Neural cell (in vitro differentiated cells): ENCODE results near the gene TNFSF9. TPM values are rescaled to one million over a fixed set of nuclear protein-coding genes. Genes with fewer than 3 reads are reported as not detected.

Experiments
- H2AFZ ChIP-seq: fragments of 200-600, 300-800 bp; sonication (generic), shearing (Covaris generic); 2 replicates; pipeline ENCODE4 v1.6.0; 2014; ENCODE audit warnings: low read depth, mild to moderate bottlenecking, antibody characterized with exemption, low read length, moderate library complexity
- H3F3A ChIP-seq: fragments of 200-600 bp; shearing (Covaris generic); 2 replicates; pipeline ENCODE4 v1.6.1; 2016; ENCODE audit warnings: mild to moderate bottlenecking, moderate library complexity, mixed read lengths, antibody characterized with exemption, low read length; ENCODE audit not compliant: insufficient read depth, poor library complexity, severe bottlenecking
- H3K27ac ChIP-seq: fragments of 200-600, 300-800 bp; sonication (generic), shearing (Covaris generic); 2 replicates; pipeline ENCODE4 v1.5.1; 2014; ENCODE audit warnings: mild to moderate bottlenecking, low read length, moderate library complexity
- H3K27me3 ChIP-seq: fragments of 300-800, 200-600 bp; sonication (generic), shearing (Covaris generic); 2 replicates; pipeline ENCODE4 v1.6.0; 2014; ENCODE audit warnings: mild to moderate bottlenecking, low read depth, low read length, moderate library complexity; ENCODE audit not compliant: insufficient read depth
- H3K36me3 ChIP-seq: fragments of 300-800, 200-600 bp; sonication (generic), shearing (Covaris generic); 2 replicates; pipeline ENCODE4 v1.5.1; 2014; ENCODE audit warnings: mild to moderate bottlenecking, antibody characterized with exemption, low read length, moderate library complexity; ENCODE audit not compliant: insufficient read depth
- H3K4me2 ChIP-seq: fragments of 300-800, 200-600 bp; sonication (generic), shearing (Covaris generic); 2 replicates; pipeline ENCODE4 v1.6.0; 2014; ENCODE audit warnings: mild to moderate bottlenecking, low read length
- H3K4me3 ChIP-seq: fragments of 300-800, 200-600 bp; sonication (generic), shearing (Covaris generic); 2 replicates; pipeline ENCODE4 v1.5.1; 2014; ENCODE audit warnings: mild to moderate bottlenecking, low read length, moderate library complexity
- H3K79me2 ChIP-seq: fragments of 200-600 bp; shearing (Covaris generic); replicated peaks from 2 replicates; pipeline ENCODE4 v1.6.0; 2014; ENCODE audit warnings: mild to moderate bottlenecking, low read length, moderate library complexity; ENCODE audit not compliant: insufficient read depth
- H3K9ac ChIP-seq: fragments of 300-800, 200-600 bp; sonication (generic), shearing (Covaris generic); 2 replicates; pipeline ENCODE4 v1.6.1; 2016; ENCODE audit warnings: mild to moderate bottlenecking, low read length, mixed read lengths
- H3K9me2 ChIP-seq: fragments of 200-600 bp; shearing (Covaris generic); 2 replicates; pipeline ENCODE4 v1.6.1; 2016; ENCODE audit warnings: mild to moderate bottlenecking, low read length, mixed read lengths; ENCODE audit not compliant: insufficient read depth
- H3K9me3 ChIP-seq: fragments of 200-600, 300-800 bp; sonication (generic), shearing (Covaris generic); 2 replicates; pipeline ENCODE4 v1.6.1; 2016; ENCODE audit warnings: mild to moderate bottlenecking, mixed run types, low read length, moderate library complexity, mixed read lengths
- H4K20me1 ChIP-seq: fragments of 200-600 bp; shearing (Covaris generic); 2 replicates; pipeline ENCODE4 v1.6.1; 2016; ENCODE audit warnings: mild to moderate bottlenecking, mixed run types; ENCODE audit not compliant: insufficient read depth
- CTCF ChIP-seq: fragments of 450-650 bp; IDR thresholded peaks from 2 replicates; pipeline ENCODE4 v1.5.1; 2014; ENCODE audit warnings: antibody characterized with exemption, mild to moderate bottlenecking, moderate library complexity; ENCODE audit not compliant: poor library complexity, severe bottlenecking
- EP300 ChIP-seq: fragments of 450-650 bp; conservative IDR thresholded peaks from 2 replicates; pipeline ENCODE4 v1.6.1; 2014; ENCODE audit warnings: antibody characterized with exemption, mild to moderate bottlenecking, moderate library complexity; ENCODE audit not compliant: poor library complexity, severe bottlenecking
- EZH2 ChIP-seq: fragments of 200-600, 300-800 bp; shearing (Covaris generic), sonication (generic); IDR thresholded peaks from 2 replicates; pipeline ENCODE4 v1.6.1; 2014; ENCODE audit warnings: antibody characterized with exemption, low read length, borderline replicate concordance, mild to moderate bottlenecking; ENCODE audit not compliant: insufficient read depth, poor library complexity, severe bottlenecking
- MXI1 ChIP-seq: fragments of 450-650 bp; conservative IDR thresholded peaks from 2 replicates; pipeline ENCODE4 v1.6.1; 2014; ENCODE audit warnings: antibody characterized with exemption, mild to moderate bottlenecking; ENCODE audit not compliant: poor library complexity, severe bottlenecking
- POLR2AphosphoS5 ChIP-seq: IDR thresholded peaks from 2 replicates; pipeline ENCODE4 v1.6.1; 2012
- RAD21 ChIP-seq: fragments of 450-650 bp; conservative IDR thresholded peaks from 2 replicates; pipeline ENCODE4 v1.6.1; 2014; ENCODE audit warnings: antibody characterized with exemption, mild to moderate bottlenecking, moderate library complexity
- SMC3 ChIP-seq: fragments of 450-650 bp; conservative IDR thresholded peaks from 2 replicates; pipeline ENCODE4 v1.6.1; 2014; ENCODE audit warnings: antibody characterized with exemption, mild to moderate bottlenecking, moderate library complexity; ENCODE audit not compliant: poor library complexity
- TAF1 ChIP-seq: IDR thresholded peaks from 2 replicates; pipeline ENCODE4 v1.6.1; 2012; ENCODE audit warnings: low read depth
- polyA plus RNA-seq: library from polyadenylated mRNA; depleted of rRNA; stranded (reverse); fragments of >200 nt; gene quantifications from 2 replicates; pipeline ENCODE4 v1.2.3, GENCODE V29; 2014
- TF ChIP-seq, protein P1 (sequence below): IDR thresholded peaks from 2 replicates; pipeline ENCODE4 v1.6.1; 2012; ENCODE audit warnings: borderline replicate concordance

Gene TNFSF9
- polyA plus RNA-seq, 1 donor from 2014 or later = 1.3 TPM

- TF ChIP-seq POLR2AphosphoS5 (no peak), MXI1 (no peak), EZH2 (no peak), TAF1 (no peak), SMC3 (no peak), RAD21 (no peak), EP300 (no peak), CTCF (no peak)
- TF ChIP-seq, protein P1, sequence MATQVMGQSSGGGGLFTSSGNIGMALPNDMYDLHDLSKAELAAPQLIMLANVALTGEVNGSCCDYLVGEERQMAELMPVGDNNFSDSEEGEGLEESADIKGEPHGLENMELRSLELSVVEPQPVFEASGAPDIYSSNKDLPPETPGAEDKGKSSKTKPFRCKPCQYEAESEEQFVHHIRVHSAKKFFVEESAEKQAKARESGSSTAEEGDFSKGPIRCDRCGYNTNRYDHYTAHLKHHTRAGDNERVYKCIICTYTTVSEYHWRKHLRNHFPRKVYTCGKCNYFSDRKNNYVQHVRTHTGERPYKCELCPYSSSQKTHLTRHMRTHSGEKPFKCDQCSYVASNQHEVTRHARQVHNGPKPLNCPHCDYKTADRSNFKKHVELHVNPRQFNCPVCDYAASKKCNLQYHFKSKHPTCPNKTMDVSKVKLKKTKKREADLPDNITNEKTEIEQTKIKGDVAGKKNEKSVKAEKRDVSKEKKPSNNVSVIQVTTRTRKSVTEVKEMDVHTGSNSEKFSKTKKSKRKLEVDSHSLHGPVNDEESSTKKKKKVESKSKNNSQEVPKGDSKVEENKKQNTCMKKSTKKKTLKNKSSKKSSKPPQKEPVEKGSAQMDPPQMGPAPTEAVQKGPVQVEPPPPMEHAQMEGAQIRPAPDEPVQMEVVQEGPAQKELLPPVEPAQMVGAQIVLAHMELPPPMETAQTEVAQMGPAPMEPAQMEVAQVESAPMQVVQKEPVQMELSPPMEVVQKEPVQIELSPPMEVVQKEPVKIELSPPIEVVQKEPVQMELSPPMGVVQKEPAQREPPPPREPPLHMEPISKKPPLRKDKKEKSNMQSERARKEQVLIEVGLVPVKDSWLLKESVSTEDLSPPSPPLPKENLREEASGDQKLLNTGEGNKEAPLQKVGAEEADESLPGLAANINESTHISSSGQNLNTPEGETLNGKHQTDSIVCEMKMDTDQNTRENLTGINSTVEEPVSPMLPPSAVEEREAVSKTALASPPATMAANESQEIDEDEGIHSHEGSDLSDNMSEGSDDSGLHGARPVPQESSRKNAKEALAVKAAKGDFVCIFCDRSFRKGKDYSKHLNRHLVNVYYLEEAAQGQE = no peak
- H3K79me2 ChIP-seq = no peaks in the 10 kb centered on the region
Measured at GRCh38 chr19:6570764-6571163, 39.9 kb downstream of the TNFSF9 start.

DNA sequence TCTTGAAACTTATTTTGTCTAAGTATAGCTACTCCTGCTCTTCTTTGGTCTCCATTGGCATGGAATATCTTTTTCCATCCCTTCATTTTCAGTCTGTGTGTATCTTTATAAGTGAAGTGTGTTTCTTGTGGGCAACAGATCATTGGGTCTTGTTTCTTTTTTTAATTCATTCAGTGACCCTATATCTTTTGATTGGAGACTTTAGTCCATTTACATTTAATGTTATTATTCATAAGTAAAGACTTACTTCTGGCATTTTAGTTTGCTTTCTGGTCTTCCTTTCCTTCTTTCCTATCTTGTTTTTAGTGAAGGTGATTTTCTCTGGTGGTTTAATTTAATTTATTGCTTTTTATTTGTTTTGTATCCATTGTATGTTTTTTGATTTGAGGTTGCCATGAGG, 40.3 kb downstream of the TNFSF9 start:
- Histone ChIP-seq H3K9me2 (no peaks in the 10 kb centered on the region), H3K4me3 (no peak overlapping the region), H3K9me3 (no peaks in the 10 kb centered on the region), H3K36me3 (no peaks in the 10 kb centered on the region), H2AFZ (no peak overlapping the region), H3K27me3 (no peaks in the 10 kb centered on the region), H3K27ac (no peak overlapping the region), H3K9ac (no peak overlapping the region), H3K79me2 (no peaks in the 10 kb centered on the region), H3F3A (no peaks in the 10 kb centered on the region), H3K4me2 (no peak overlapping the region), H4K20me1 (no peaks in the 10 kb centered on the region)
- TF ChIP-seq SMC3 = no peak
- TF ChIP-seq RAD21 = no peak
- TF ChIP-seq, protein P1 = no peak
- no peak for TF ChIP-seq POLR2AphosphoS5
- no peak for TF ChIP-seq EP300
- TF ChIP-seq EZH2 = no peak
- no peak for TF ChIP-seq MXI1
- TF ChIP-seq TAF1 = no peak

More at GRCh38 chr19:6570764-6571163, 39.9 kb downstream of the TNFSF9 start:
- H4K20me1 ChIP-seq = no peaks in the 10 kb centered on the region
- H3K36me3 ChIP-seq = no peaks in the 10 kb centered on the region
- no peaks in the 10 kb centered on the region for H3K9me3 ChIP-seq
- H3K27ac ChIP-seq = no peak overlapping the region
- no peaks in the 10 kb centered on the region for H3F3A ChIP-seq
- no peak overlapping the region for H3K4me2 ChIP-seq
- H3K27me3 ChIP-seq = no peaks in the 10 kb centered on the region
- H3K9ac ChIP-seq = no peak overlapping the region
- no peak overlapping the region for H2AFZ ChIP-seq
- H3K4me3 ChIP-seq = no peak overlapping the region
- H3K9me2 ChIP-seq = no peaks in the 10 kb centered on the region
